GM19193 (cell line): ENCODE measurements around the gene SLC30A3.

Experiments used
- POLR2A ChIP-seq: IDR thresholded peaks from 4 replicates; pipeline ENCODE4 v1.6.1; 2011; ENCODE audit not compliant: insufficient read depth, insufficient read length; ENCODE audit errors: extremely low read depth

SLC30A3 gene

DNA sequence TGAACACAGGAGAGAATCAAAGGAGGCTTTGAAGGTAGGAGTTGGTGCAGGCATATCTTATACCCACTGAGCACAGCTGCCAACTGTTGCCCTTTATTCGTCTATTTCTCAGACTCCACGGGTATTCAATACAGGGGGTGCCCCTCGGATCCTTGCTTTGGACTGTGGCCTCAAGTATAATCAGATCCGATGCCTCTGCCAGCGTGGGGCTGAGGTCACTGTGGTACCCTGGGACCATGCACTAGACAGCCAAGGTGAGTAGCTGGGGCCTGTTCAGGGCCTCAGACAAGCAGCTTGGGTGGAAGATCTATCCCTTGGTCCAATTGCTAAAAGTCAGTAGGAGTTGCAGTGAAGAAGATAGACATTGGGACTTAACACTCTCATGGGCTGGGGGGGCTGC is 40.4 kb downstream of the SLC30A3 start:
- no peak for TF ChIP-seq POLR2A

DNA sequence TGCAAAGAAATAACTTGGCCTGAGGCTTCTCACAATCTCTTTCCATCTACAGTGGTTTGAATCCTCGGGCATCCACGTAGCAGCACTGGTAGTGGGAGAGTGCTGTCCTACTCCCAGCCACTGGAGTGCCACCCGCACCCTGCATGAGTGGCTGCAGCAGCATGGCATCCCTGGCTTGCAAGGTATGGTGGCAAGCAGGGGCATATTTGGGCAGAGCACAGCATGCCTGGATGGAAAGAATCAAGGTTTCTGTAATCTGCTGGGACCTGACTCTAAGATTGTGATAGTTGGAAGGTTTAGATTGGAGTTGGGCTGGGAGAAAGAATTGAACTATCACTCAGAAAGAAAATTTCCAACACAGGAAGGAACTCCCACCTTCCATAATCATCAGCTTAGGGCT is 41.7 kb downstream of the SLC30A3 start:
- no peak for TF ChIP-seq POLR2A

GRCh38 chr2:27220091-27220490 is 42.8 kb downstream of the SLC30A3 start:
- TF ChIP-seq POLR2A, result no peak

DNA sequence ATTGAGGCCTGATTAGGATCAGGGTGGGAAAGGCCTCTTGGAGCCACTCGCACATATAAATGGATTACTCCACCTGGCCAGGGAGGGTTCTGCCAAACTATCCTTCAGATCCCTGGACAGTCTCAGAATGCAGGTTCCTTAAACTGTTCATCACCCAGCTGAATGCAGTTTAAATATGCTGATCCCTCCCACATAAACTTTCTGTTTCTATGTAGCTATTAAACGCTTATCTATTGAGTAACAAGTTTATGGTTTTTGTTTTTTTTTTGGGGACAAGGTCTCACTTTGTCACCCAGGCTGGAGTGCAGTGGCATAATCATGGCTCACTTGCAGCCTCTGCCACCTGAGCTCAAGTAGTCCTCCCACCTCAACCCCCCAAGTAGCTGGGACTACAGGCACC is 43.8 kb downstream of the SLC30A3 start:
- no peak for TF ChIP-seq POLR2A

- TF ChIP-seq POLR2A, result no peak
These were observed 44.2 kb downstream of the SLC30A3 start for GRCh38 chr2:27218614-27219013.

DNA sequence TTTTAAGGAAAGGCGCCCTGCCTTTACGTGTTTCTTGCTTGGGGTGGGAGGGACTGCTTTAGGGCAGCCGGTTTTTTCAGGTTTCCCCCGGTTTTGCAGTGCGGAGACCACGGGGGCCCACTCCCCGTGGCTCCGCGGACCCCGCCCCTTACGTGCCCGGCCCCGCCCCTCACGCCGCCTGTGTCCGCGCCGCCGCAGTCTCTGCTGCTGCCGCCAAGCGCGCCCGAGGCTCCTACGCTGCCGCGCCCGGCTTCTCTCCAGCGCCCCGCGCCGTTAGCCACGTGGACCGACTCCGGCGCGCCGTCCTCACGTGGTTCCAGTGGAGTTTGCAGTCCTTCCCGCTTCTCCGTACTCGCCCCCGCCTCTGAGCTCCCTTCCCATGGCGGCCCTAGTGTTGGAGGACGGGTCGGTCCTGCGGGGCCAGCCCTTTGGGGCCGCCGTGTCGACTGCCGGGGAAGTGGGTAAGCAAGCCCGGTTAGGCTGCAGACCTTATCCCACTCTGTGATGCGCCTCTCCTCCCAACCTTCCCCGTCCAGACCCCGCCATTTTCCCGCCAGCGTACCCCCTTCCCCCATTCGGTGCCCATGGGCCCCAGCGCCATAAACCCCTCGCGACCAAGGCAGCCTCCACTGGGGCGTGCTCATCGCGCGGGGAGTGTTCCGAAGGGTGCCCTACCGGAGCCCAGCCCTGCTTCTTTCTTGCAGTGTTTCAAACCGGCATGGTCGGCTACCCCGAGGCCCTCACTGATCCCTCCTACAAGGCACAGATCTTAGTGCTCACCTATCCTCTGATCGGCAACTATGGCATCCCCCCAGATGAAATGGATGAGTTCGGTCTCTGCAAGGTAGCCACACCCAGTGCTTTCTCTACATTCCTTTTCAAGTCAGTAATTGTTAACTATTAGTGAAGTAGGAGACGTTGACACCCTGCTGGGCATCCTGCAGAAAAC is 45.4 kb downstream of the SLC30A3 start, which contains the start of gene CAD:
Gene CAD (plus strand): TSS at position 197 of the 949 bp plus-strand sequence. CDS start 183 bp downstream, at position 380.
- peak; percentile 78 for TF ChIP-seq POLR2A

- TF ChIP-seq POLR2A, result no peak
These were observed 46.3 kb downstream of the SLC30A3 start for GRCh38 chr2:27216416-27217137.

DNA sequence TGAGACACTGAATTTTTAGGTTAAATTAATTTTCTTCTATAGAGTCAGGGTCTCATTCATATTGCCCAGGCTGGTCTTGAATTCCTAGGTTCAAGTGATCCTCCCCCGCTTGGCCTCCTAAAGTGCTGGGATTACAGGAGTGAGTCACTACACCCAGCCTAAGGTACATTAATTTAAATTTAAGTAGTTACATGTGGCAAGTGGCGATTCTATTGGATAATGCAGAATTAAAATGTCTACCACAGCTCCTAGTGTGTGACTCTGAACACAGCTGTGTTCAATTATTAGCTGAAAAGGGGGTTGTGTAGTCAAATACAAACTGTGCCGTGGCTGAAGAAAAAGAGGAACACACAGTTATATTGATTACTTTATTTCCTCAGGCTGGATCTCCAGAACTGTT is 47.9 kb downstream of the SLC30A3 start:
- TF ChIP-seq POLR2A, result no peak

DNA sequence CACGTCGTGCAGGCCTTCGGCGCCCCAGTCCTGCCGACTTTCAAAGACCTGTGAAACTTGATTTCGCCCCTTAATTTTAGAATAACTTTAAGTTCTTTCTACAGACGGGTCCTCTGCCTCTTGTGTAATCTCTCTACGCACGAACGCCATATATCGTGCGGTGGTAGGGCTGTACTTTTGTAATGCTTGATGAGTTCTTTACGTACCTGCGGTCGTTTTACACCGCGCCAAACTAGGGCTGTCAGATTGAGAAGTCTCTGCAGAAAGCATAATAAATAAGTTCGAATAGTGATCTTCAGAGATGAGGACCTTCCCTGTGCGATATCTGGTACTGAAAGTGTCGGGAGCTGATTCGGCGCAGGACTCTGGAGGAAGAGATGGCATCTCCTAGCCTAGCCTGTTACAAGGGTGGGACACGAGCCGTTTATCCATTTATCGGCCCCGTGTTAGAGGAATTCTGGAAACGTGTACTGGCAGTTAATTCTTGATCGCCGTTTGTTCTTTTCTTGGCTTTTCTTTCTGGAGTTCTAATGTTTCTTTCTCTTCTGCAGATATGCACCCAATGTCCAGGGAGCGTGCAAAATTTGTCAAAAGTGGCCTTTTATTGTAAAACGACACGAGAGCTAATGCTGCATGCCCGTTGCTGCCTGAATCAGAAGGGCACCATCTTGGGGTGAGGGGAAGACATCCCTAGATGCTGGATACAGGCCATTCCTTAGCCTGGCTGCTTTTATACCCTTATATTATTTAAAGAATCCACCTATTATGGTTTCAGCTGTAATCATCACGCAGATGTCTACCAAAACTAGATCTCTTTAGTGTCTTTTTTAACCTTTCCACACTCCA is 50.0 kb downstream of the SLC30A3 start:
- no peak for TF ChIP-seq POLR2A

DNA sequence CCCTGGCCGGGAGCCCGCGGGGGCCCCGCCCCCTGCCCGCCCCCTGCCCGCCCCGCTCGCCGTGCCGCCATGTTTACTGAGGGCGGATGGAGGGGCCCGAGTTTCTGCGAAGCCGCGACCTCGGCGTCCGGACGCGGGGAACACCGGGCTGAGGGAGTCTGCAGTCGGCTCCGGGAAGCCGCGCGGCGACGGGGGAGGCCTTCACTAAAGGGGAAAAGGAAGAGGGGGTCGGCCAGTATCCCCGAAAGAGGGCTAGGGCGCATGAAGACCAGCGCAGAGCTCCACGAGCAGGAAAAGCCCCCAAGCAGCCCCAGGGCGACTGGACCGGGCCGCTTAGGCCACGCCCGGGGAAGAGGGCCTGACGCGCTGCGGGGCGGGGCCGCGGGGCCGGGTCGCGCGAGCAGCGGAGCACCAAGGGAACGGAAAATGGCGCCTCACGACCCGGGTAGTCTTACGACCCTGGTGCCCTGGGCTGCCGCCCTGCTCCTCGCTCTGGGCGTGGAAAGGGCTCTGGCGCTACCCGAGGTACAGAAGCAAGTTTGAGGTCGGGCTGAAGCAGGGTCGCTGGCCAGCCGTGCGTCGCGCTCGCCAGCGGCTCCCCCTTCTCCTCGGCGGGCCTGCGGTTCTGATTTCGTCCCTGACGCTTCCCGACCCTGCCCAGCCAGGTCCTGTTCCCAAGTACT is 50.8 kb downstream of the SLC30A3 start, which contains the start of the genes ATRAID and SLC5A6:
Gene ATRAID (plus strand): TSS at position 99 of the 683 bp plus-strand sequence. CDS start 328 bp downstream, at position 427.
Gene SLC5A6 (minus strand): TSS at position 326 of the 683 bp plus-strand sequence. CDS start 4,618 bp downstream, outside the sequence.
- TF ChIP-seq POLR2A, result peak; percentile 91

DNA sequence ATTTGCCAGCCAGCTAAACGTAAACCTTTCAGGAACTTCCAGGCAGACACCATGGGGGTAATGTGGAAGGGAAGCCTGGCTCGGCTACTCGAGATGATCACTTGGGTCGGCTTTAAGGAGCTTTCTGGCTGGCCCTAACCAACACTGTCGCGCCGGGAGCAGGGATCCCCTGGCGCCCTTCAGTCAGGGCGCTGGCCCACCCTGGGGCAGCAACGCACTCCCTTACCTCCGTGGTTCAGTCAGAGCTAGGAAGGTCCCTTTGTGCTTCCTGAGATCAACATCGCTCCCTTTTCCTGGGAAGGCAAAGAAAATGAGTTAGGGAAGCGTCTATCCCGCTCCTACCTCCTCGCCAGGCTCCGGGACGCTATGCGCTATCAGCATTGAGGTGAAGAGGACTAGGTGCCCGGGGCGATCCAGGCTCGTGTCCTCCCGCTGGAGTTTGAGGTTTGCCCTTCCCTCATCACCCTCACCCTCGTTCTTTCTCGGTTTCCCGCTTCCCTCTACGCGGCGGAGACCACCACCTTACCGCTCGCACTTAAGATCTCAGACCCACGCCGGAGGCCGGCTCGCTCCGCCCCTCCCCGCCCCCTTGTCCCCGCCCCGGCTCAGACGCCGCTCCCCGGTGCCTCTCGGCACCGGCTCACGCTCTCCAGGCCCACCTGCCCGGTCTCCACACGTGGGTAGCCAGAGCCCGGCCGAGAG is 51.5 kb downstream of the SLC30A3 start:
- TF ChIP-seq POLR2A, result no peak

DNA sequence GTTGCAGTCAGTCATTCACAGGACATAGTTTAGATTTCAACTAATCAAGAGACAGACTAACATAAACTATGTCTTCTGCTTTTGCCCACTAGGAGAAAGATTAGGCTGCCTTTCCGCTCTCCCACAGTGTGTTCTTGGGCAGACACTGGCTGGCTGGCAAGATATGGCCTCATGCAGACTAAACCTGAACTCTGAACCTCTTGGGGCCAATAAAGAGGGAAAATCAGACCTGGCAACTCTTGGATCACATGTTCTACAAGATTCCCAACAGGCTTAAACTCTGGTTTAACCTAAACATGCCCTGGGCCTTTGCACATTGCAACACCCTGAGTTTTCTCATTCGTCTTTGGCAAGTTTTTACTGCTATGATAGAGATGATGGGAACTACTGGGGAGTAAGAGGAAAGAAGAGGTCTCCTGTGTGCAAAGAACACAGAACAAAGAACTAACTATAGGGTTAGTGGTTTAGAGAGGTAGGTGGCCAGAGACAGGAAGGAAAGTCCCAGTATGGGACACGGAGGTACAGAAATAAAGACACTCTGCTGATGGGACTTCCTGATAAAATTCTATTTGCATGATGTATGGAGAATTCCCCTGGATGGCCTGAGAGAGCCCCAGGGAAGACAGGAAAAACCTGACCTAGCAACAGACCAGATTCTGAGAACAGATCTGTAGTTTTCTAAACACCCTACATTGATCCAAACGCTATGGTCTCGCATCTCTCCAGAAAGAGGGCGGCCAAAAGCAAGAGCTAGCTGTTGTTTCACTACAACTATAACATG is 53.0 kb downstream of the SLC30A3 start:
- TF ChIP-seq POLR2A, result no peak
